Measurements from ENCODE around the gene PEX3.
"Not testable (repeated sequence)": the region's sequence is repeated elsewhere in the genome, so short reads cannot be mapped to it uniquely, and the experiment has no call there.

PEX3 gene

DNA sequence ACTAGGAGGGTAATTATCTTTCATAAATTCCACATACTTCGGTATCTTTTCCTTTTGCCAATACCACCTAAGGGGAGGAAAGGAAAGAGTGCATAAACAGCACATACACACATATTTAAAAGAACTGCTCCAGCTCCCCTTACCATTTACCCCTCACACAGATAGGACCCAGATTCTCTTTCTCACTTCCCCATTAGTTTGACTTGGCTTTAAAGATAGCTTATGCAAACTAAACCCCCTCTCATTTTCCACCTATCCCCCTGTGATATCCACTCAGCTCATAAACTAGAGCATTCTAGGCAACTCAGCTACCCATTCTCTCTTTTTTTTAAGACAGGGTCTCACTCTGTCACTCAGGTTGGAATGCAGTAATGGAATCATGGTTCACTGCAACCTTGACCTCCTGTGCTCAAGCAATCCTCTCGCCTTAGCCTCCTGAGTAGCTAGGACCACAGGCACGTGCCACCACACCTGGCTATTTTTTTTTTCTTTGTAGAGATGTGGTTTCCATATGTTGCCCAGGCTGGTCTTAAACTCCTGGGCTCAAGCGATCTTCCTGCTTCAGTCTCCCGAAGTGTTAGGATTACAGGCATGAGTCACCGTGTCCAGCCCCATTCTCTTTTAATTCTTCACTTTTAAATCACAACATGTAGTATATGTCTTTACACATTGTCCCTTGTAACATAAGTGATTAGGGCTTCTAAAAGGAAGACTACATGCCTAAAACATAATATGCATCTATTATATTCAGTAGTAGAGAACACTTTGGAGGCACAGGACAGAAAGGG lies 56.9 kb downstream of the PEX3 start:
- no peak for DNase-seq

DNA sequence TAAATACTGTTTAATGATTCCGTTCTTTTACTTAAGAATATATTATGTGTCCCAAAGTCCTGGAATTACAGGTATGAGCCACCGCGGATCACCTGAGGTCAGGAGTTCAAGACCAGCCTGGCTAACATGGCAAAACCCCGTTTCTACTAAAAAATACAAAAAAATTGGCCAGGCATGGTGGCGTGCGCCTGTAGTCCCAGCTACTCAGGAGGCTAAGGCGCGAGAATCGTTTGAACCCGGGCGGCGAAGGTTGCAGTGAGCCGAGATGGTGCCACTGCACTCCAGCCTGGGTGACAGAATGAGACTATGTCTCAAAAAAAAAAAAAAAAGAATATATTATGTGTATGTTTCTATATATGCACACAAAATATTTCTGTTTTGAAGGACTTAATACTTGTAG lies 59.7 kb downstream of the PEX3 start:
- DNase-seq, result not testable (repeated sequence)

DNA sequence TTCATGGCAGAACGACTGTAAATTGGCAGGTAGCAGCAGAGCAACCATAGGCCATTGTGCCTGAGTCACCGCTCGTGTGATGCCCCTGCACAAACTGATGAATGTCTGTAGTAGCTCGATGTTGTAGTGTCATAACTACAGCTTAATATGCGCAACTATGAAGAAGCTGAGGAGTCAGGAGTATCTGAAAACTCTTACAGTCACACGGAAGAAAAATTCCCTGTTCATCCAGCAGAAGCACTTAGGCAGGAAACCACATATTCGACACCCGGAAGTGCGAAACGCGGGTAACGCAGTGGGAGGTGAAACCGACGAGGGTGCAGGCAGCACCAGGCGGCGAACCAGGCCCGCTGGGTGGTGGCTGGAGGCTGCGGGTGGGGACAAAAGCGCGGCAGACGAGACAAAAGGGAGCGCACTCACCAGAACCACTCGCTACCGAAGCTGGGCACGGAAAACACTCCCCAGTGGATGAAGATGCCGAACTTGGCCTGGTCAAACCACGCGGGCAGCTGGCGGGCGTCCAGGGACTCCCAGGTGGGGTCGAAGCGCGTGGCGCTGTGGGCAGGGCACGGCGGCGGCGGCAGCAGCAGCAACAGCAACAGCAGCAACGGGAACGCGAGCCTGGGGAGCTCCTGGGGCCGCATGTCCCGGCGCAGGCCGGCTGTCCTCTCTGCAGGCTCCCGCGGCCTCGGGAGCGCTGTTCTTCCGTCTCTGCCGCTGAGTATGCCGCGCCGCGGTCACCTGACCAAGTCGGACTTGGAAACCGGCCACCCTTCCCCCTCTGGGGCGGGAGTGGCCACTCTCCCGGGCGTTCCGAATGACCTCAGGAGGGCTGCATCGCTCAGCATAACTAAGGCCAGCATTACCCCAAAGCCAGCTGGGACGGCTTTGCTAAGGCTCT lies 60.6 kb downstream of the PEX3 start, which contains the start of gene FUCA2:
Gene FUCA2, minus strand, starts transcription at position 730 of the 901 bp plus-strand sequence. Its CDS starts 86 bp downstream, at position 644.
- DNase-seq, result peak; percentile 65

DNA sequence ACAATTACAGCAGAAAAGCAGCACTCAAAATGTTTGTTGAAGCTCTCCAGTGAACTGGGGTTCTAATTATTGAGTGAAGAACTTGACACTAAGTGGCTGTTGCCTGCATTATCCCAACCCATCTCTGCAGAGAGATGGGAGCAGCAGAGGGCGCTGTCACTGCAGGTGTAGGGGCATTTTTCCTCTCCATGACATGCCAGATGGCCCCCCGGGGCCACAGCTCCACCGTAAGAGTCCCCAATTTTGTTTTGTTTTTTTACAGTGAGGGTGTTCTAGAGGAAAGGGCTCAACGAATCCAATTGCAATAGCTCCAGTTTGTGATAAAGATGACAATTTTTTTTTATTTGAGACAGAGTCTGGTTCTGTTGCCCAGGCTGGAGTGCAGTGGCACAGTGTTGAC lies 62.8 kb downstream of the PEX3 start:
- peak; percentile 75 for DNase-seq

DNA sequence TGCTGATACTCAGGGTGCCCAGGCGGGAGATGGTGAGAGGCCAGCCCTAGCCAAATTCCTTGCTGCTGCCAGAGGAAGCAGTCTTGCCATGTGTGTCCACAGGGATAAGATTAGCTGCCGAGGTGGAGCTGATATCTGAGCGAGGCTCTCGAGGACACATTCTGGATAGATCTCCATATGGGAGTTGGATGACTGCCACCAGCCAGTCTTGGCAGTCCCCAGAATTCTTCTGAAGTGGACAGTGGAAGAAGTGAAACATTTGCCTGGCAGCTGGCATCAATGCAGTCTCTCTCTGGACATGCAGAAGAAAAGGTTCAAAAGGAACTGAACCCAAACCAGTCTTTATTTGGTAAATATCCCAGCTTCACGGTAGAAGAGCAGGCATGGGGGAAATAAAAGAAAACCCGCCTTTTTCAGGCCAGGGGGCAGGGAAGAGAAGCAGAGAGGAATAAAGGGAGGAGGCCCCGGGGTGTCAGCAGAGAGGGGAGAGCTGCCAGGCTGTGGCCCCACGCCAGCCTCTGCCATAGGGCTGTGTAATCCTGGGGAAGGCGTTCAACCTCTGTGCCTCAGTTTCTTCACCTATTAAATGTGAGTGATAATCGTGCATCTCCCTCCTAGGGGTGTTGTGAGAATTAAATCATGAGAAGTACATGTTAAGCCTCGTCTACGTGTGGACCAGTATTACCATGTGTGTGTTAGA lies 64.6 kb downstream of the PEX3 start:
- peak; percentile 13 for DNase-seq

DNA sequence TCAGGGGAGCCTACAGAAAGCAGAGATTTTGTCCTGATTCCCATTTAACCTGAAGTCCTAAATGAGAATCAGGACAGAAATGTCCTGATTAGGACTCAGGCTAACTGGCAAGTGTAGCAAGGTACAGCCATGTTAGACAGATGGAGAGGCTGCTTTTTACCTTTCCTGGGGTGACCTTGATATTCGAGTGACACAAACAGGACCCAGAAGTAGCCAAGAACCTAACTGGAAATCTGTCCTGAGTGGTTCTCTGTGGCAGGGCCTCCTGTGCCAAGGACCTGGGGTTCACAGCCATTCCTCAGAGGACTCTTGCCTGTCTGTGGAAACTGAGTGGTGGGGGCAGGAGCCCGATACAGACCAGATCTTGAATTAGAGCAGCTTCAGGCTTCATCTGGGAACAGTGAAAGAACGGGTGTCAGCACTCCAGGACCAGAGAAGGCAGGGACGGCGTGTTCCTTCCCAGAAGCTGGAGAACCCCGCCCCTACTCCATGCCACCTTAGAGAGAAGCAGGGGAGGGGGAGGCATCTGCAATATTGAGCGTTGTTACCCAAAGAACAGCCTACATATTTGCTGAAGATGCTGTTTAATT lies 65.3 kb downstream of the PEX3 start:
- DNase-seq, result no peak

DNA sequence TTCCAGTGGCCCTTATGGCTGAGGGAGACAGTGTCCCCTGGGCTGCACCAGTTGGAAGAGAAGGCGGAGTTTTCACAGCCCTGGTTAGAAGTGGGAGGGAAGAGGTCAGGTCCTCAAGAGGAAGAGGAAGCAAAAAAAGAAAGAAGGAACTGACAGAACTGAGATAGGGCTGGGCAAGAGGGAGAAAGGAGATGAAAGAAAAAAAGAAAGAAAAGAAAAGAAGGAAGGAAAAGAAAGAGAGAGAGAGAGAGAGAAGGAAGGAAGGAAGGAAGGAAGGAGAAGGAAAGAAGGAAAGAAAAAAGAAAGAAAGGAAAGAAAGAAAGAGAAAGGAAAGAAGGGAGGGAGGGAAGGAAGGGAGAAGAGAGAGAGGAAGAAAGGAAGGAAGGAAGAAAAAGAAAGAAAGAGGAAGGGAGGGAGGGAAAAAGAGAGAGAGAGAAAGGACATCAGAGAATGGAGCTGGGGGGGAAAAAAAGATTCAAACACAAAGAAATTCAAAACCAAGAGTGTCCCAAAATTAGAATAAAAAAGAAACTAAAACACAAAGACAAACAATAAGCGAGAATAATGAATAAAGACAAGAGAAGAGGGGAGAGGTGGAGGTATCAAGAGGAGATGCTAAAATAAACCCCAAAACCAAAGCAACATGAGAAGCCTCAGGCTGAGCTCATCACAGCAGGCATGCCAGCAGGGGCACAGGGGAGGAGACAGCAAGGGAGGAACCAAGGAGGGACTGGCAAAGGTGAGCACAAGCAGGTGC lies 66.3 kb downstream of the PEX3 start:
- DNase-seq, result no peak

DNA sequence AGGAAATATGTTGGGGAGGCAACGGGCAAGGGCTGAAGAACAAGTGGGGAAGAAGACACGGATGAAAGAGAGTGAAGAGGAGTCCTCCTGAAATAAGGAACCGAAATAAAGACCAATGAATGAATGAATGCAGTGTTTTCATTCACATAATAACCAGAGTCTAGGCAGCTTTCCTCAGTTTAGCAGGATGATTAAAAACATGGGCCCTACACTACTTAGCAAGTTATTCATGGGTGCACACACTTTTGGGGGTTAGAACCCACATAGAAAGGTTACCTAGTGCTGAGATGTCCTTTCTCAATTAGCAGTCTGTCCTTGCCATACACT lies 66.8 kb downstream of the PEX3 start:
- no peak for DNase-seq

DNA sequence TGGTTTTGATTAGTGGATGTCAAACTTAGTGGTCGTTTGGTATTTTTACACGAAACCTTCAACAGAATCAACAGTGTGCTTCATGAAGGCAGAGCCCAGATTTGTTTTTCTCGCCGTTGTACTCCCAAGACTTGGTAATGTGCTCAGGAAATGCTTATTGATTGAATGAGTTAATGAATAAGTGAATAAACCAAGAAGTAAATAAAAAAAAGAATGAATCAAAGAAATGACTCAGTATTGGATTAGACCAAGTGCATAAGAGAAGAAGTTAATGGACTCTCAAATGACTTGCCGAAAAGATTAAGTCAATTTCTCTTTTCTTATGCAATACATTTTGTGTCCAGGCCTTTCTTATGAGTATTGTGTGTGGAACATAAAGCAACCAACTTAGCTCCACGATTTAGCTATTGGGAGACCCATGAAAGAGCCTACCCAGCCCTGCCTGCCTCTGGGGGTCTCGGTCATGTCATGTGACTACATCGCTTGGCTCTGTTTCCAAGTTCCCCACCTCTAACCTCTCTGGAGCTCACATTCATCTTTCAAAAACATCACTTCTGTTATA lies 71.5 kb downstream of the PEX3 start:
- DNase-seq, result no peak

DNA sequence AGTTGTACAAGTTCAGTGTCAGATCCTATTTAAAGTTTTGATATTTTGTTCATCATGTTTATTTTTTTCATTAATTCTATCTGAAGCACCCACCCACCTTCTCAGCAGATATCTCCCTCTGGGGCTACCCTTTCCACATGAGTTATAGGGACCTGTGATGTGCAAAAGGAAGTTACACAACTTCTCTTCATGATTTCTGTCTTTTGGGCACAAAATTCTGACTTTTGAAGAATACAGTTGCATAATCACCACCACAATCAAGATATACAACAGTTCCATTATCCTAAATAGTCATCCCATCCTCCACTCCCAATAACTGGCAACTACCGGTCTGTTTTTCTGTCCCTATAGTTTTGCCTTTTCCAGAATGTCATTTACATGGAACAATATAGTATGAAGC lies 74.8 kb downstream of the PEX3 start:
- no peak for DNase-seq

DNA sequence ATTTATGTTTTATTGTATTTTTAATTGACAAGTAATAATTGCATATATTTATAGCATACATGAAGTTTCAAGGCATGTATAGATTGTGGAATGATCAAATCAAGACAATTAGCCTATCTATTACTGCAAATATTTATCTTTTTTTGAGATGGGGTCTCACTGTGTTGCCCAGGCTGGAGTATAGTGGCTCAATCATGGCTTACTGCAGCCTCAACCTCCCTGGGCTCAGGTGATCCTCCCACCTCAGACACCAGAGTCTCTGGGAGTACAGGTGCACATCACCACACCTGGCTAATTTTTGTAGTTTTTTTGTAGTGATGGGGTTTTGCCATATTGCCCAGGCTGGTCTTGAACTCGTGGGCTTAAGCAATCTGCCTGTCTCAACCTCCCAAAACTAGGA lies 77.1 kb downstream of the PEX3 start:
- DNase-seq, result no peak

DNA sequence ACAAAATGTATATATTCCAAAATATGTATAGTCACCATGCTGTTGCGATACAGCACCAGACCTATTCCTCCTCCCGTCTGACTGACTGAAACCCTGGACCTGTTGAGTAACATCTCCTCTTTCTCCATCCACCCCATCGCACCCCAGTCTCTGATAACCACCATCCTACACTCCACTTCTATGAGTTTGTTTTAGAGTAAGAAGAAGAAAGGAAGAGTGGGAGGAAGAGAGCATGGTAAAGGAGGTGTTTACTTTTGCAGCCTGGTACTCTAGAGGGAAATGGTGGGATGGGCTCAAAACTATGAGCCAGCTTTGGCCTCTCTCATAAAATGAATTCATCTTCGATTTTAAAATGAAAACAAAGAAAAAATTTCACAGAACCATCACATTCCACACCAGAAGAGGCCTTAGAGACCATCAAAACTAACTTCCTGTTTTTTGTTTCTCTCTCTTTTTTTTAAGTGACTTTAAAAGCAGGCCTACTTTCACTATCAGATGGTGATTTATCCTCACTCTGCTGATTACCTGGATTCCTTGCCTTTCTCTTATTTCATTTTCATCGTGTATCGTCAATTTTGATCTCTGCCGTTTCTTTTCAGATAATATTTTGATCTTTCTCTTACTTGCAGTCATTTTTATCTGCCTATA lies 77.7 kb downstream of the PEX3 start:
- DNase-seq, result no peak

DNA sequence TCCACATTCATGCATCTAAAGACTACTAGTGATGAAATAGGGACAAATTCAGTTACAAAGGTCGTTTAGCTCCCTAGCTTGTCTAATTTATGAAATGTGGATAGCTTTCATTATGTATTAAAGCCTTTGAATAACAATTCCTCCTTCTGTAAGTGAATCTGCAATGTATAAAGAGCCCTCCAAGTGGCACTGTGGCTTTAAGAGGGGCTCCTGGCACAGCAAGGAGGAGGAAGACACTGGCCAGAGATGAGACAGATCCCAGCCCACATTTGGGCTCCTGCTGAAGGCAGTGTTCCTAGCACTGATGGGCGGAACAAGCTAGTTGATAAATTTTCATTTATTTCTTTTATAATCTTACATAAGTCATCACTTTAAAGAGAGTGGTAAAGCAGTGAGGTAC lies 78.5 kb downstream of the PEX3 start:
- no peak for DNase-seq

DNA sequence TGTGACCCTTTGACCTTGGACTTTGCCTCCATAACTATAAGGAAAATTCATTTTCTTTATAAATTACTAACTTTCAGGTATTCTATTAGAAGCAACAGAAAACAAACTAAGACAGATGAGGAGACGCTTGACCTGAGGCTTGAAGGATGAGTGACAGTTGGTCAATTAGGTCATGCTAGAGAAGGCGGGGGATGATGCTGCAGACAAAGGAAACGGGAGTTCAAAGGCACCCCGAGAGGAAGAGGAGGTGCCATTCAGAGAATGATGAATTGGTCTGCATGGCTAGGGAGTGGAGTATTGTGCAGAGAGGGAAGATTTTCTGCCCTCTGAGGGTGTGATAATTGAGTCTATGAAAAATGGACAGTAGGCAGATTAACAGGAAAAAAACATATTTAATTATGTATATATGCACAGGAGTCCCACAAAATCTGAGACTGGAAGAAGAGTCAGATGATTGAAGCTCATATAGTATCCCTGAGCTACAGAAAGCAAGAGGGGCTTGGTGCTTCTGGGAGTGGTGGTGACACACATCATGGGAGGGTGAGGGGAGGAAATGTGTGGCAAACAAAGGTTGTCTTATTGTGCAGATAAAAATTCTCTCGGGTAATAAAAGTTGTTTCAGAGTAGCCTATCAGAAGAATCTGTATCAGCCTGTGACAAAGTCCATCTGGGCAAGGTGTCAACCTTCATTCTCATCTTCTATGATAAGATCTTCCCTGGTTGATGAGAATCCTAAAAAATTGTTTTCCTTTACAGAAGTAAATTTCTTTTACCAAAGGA lies 81.3 kb downstream of the PEX3 start:
- no peak for DNase-seq

DNA sequence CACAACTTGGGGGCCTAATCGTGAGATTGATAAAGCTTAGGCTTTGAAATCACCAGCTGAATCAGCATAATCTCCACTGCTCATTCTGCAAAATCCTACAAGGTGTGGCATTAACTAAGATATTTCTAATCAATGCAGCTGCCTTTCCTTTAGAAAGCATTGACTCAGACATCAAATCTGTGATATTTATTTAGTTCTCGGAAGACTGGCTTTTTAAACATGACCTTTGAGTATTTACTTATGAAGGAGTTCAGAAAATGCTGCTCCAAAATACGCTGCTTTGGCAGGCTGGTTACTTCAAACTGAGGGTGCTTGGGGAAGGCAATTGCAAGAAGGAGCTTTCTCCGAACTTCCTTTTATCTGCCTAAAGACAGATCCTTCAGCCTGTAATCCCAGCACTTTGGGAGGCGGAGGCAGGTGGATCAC lies 84.6 kb downstream of the PEX3 start:
- no peak for DNase-seq

DNA sequence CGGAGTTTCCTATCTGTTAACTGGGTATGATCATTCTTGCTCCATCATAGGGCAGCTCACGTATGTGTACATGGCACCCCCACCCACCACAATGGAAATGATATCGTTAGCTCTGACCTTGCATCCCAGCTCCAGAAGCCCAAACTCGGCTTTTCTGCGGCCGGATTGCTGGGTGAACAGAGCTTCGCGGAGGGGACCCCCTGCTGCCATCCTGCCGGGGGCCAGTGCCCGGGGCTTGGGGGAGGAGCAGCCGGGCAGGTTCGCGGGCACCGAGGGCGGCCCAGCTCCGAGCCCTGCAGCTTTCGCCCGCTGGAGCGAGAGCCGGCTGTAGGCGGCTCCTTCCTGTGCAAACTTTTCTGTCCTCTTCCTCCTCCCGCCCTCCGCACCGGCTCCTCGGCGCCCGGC lies 85.9 kb downstream of the PEX3 start:
- no peak for DNase-seq

DNA sequence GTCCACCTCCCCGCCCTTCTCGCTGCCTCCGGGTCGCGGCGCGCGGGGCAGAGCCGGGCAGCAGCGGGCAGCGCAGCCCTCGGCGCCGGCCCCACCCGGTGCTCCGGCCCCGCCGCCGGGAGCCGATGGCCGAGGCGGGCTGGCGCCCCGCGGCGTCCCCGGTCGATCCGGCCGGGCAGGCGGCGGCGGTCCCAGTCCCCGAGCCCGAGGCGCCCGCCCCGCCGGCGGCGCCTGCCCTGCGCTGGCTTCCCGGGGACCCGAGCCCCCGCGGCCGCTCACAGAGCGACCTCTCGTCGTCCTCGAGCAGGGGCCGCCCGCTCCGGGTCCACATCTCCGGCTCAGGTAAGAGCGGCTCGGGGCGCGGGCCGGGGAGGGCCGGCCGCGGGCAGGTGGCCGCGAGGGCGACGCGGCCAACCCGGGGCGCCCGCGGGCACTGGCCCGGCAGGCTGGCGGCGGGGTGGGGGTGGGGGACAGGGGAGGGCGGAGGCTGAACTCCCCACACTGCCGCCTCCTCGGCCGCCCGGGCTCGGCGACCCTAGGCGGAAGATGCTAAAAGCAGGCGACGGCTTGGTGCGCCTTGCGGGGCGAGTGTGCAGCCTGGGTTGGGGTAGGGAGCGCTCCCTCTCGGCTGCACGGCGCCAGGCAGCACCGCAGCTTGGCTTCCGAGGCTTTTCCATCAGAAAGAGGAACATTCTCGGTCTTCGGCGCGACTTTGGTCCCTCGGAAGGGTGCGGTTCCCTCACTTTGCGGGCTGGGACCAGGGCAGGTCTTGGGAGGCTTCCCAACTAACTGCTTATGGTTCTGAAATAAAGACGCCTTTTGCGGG lies 86.5 kb downstream of the PEX3 start:
- peak; percentile 38 for DNase-seq

DNA sequence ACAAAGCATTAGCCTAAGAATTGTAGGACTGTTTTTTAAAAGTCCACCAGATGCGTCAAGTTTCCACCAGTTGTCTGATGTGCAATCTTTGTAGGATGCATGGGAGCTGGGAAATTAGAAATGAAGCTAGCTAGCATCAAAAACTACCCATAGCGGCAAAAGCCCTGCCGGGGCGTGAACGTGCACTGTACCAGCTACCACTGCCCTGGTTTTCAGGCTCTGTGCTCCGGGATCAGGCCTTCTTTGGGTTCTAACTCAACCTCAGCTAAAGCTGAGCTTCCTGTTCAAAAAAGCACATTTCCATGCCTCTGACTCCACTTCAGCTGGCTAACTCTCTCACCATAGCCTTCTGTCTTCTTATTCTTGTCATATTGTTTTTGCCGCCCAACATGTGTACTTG lies 87.8 kb downstream of the PEX3 start:
- no peak for DNase-seq

DNA sequence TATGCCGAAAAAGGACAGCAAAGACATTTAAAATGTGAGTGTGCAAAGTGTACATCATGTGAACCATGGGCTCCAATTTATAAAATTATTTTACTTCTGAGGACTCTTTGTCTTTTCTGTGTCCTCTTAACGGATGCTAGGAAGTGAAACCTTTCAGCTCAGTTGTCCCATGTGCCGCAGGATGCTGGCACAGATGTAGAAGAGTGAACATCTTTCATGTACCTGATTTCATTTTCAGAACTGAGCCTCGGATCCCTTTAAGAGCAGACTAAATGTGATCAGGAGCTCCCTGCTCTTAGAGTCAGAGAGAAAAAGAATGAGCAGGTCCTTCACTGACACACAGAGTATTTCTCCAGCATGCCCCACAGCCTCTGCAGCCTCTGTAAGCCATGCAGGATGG lies 88.5 kb downstream of the PEX3 start:
- no peak for DNase-seq

DNA sequence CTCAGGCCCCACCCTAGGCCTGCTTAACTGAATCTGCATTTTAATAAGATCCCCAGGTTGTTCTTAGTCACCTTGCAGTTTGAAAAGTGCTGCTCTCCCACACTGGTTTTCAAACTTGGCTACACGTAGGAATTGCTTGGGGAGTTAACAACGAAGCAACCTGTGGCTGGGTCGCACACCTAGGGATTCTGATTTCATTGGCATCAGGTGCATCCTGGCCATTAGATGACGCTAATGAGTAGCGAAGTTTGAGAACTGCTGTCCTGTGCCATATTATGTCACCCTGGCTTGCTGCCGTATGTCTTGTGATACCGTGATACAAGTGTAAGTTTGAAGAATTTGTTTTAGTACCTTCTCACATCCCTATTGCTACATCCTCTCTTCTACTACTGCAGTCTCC lies 89.1 kb downstream of the PEX3 start:
- no peak for DNase-seq
